Measurements from ENCODE around the gene CRTC3. TPM values are rescaled to one million over a fixed set of nuclear protein-coding genes. Genes with fewer than 3 reads are reported as not detected.

Gene CRTC3
- total and polyA plus RNA-seq, 2 of the 13 experiments (the other 11 are each of a cell fraction or from before 2014, with no cell fraction given) = 8.4 to 11.8 TPM

DNA sequence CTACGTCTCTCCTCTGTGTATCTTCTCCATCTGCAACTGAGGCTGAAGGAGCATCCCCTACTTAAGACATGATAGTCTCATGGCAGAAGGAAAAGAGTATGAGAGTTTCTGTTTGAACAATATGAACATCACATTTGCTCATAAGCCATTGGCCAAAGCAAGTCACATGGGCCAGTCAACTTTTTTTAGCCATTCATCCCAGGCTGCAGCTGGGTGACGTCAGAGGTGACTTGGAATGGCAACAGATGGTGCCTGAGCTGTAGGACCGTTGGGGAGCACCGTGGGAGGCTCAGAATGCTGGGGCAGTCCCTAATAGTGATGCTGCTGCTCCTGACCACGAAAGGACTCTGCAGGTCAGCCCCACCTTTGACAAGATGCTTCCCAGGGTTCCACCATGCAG, 58.7 kb downstream of the CRTC3 start (continued):
- TF ChIP-seq, protein P1, sequence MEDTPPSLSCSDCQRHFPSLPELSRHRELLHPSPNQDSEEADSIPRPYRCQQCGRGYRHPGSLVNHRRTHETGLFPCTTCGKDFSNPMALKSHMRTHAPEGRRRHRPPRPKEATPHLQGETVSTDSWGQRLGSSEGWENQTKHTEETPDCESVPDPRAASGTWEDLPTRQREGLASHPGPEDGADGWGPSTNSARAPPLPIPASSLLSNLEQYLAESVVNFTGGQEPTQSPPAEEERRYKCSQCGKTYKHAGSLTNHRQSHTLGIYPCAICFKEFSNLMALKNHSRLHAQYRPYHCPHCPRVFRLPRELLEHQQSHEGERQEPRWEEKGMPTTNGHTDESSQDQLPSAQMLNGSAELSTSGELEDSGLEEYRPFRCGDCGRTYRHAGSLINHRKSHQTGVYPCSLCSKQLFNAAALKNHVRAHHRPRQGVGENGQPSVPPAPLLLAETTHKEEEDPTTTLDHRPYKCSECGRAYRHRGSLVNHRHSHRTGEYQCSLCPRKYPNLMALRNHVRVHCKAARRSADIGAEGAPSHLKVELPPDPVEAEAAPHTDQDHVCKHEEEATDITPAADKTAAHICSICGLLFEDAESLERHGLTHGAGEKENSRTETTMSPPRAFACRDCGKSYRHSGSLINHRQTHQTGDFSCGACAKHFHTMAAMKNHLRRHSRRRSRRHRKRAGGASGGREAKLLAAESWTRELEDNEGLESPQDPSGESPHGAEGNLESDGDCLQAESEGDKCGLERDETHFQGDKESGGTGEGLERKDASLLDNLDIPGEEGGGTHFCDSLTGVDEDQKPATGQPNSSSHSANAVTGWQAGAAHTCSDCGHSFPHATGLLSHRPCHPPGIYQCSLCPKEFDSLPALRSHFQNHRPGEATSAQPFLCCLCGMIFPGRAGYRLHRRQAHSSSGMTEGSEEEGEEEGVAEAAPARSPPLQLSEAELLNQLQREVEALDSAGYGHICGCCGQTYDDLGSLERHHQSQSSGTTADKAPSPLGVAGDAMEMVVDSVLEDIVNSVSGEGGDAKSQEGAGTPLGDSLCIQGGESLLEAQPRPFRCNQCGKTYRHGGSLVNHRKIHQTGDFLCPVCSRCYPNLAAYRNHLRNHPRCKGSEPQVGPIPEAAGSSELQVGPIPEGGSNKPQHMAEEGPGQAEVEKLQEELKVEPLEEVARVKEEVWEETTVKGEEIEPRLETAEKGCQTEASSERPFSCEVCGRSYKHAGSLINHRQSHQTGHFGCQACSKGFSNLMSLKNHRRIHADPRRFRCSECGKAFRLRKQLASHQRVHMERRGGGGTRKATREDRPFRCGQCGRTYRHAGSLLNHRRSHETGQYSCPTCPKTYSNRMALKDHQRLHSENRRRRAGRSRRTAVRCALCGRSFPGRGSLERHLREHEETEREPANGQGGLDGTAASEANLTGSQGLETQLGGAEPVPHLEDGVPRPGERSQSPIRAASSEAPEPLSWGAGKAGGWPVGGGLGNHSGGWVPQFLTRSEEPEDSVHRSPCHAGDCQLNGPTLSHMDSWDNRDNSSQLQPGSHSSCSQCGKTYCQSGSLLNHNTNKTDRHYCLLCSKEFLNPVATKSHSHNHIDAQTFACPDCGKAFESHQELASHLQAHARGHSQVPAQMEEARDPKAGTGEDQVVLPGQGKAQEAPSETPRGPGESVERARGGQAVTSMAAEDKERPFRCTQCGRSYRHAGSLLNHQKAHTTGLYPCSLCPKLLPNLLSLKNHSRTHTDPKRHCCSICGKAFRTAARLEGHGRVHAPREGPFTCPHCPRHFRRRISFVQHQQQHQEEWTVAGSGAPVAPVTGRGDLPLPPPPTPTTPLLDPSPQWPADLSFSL (CRISPR knock-in tag; IDR thresholded peaks at IDR 0.05) = no peak
- TF ChIP-seq U2AF1 (optimal IDR thresholded peaks at IDR 0.05; ENCODE audit: low read depth, low read length) = no peak
- TF ChIP-seq ARNT (IDR thresholded peaks at IDR 0.05) = no peak
- no peak for TF ChIP-seq ISL2 (CRISPR knock-in tag; IDR thresholded peaks at IDR 0.05)

GRCh38 chr15:90591524-90591923, 61.8 kb downstream of the CRTC3 start:
- H3K4me3 ChIP-seq (replicated peaks in 1 of 3; ENCODE audit: insufficient read depth in 1 of 3, low read depth in 2 of 3, low read length in 3 of 3) = no peak overlapping the region
- FAIRE-seq = no peak
- 90% methylated on average over 1 of the region's 1 CpG for WGBS (ENCODE audit: low lambda C conversion rate)
- H3K9ac ChIP-seq (ENCODE audit: insufficient read depth, low read depth, low read length) = no peak overlapping the region
- POLR2A ChIA-PET = no interaction called here
- H3K4me2 ChIP-seq (ENCODE audit: low read depth, low read length) = no peak overlapping the region
- no TSS peak for BruUV-seq (replicated peaks)
- CTCF ChIA-PET (ENCODE audit: low intra/inter-chr PET ratio, low total read pairs) = no interaction called here
- no peaks in the 10 kb centered on the region for H4K20me1 ChIP-seq (ENCODE audit: insufficient read depth, low read length)
- H3K27me3 ChIP-seq (ENCODE audit: control insufficient read depth in 1 of 2, insufficient read depth in 2 of 2, low read length in 2 of 2) = no peaks in the 10 kb centered on the region
- intact Hi-C loops (cut with micrococcal nuclease; ENCODE audit: unreplicated experiment) = no loop called here
- H3K27ac ChIP-seq (ENCODE audit: extremely low read length, insufficient read depth, low read length) = no peak overlapping the region
- in situ Hi-C loops (cut with HindIII; ENCODE audit: extremely low pct_ligation_motif_present, low pct_unique_long_range_greater_than_20kb) = no loop called here
- H3K9me3 ChIP-seq (ENCODE audit: low read length) = no peaks in the 10 kb centered on the region
- ATAC-seq = no peak
- no peak overlapping the region for H2AFZ ChIP-seq (ENCODE audit: low read length)
- DNase-seq (ENCODE audit: low spot score) = no peak
- H3K36me3 ChIP-seq (replicated peaks in 1 of 2; ENCODE audit: control insufficient read depth in 1 of 2, insufficient read depth in 2 of 2, low read length in 2 of 2) = 0 out of 5 replicates have a peak, but pooled peaks cover 0 to 4% of the 10 kb centered on the region in 2 experiments
- peaks cover 17% of the 10 kb centered on the region for H3K4me1 ChIP-seq (ENCODE audit: insufficient read depth, low read length)
- TF ChIP-seq, protein P2, sequence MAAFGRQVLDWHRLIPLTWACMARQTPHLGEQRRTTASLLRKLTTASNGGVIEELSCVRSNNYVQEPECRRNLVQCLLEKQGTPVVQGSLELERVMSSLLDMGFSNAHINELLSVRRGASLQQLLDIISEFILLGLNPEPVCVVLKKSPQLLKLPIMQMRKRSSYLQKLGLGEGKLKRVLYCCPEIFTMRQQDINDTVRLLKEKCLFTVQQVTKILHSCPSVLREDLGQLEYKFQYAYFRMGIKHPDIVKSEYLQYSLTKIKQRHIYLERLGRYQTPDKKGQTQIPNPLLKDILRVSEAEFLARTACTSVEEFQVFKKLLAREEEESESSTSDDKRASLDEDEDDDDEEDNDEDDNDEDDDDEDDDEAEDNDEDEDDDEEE (CRISPR knock-in tag; IDR thresholded peaks at IDR 0.05) = no peak
- no peak for TF ChIP-seq ZNF781 (CRISPR knock-in tag; IDR thresholded peaks at IDR 0.05; ENCODE audit: borderline replicate concordance, not compliant biosample characterization)
- TF ChIP-seq, protein P3, sequence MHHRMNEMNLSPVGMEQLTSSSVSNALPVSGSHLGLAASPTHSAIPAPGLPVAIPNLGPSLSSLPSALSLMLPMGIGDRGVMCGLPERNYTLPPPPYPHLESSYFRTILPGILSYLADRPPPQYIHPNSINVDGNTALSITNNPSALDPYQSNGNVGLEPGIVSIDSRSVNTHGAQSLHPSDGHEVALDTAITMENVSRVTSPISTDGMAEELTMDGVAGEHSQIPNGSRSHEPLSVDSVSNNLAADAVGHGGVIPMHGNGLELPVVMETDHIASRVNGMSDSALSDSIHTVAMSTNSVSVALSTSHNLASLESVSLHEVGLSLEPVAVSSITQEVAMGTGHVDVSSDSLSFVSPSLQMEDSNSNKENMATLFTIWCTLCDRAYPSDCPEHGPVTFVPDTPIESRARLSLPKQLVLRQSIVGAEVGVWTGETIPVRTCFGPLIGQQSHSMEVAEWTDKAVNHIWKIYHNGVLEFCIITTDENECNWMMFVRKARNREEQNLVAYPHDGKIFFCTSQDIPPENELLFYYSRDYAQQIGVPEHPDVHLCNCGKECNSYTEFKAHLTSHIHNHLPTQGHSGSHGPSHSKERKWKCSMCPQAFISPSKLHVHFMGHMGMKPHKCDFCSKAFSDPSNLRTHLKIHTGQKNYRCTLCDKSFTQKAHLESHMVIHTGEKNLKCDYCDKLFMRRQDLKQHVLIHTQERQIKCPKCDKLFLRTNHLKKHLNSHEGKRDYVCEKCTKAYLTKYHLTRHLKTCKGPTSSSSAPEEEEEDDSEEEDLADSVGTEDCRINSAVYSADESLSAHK (CRISPR knock-in tag; IDR thresholded peaks at IDR 0.05; ENCODE audit: borderline replicate concordance) = no peak
- H3K79me2 ChIP-seq (ENCODE audit: insufficient read depth, low read length) = no peaks in the 10 kb centered on the region
